Measurements from ENCODE around the gene PREX1. TPM values are rescaled to one million over a fixed set of nuclear protein-coding genes. Genes with fewer than 3 reads are reported as not detected.

PREX1 gene
- total and polyA plus RNA-seq, 8 donors = 1.5 to 13.2 (median 6.3) TPM

GRCh38 chr20:48668451-48668946, 159.3 kb downstream of the PREX1 start:
- intact Hi-C loops (cut with DNase I) = no loop called here
- no peaks in the 10 kb centered on the region for H3K27me3 ChIP-seq
- 81 to 82% methylated on average over 9 to 10 of the region's 10 CpGs for WGBS, 2 donors
- ATAC-seq (peak in 2 of 4 donors; percentile 35 to 72), FAIRE-seq (no peak), DNase-seq (no peak)
- no peak overlapping the region for H3K27ac ChIP-seq
- no peaks in the 10 kb centered on the region for H3K36me3 ChIP-seq
- no peak overlapping the region for H3K4me3 ChIP-seq
- no peaks in the 10 kb centered on the region for H3K4me1 ChIP-seq
- TF ChIP-seq CTCF (IDR thresholded peaks at IDR 0.05) = no peak
- H3K9me3 ChIP-seq = no peaks in the 10 kb centered on the region

GRCh38 chr20:48667889-48668413, 159.8 kb downstream of the PREX1 start:
- Histone ChIP-seq H3K9me3 (no peaks in the 10 kb centered on the region), H3K4me3 (no peak overlapping the region), H3K4me1 (no peaks in the 10 kb centered on the region), H3K36me3 (no peaks in the 10 kb centered on the region), H3K27ac (no peak overlapping the region), H3K27me3 (no peaks in the 10 kb centered on the region)
- DNase-seq (no peak), FAIRE-seq (no peak), ATAC-seq (peak in 1 of 4 donors; percentile 38)
- WGBS, 2 donors = 87 to 91% methylated on average over 15 of the region's 15 CpGs
- intact Hi-C loops (cut with DNase I) = no loop called here
- TF ChIP-seq CTCF (IDR thresholded peaks at IDR 0.05) = no peak

- intact Hi-C loops (cut with DNase I) = no loop called here
- FAIRE-seq (no peak), DNase-seq (no peak), ATAC-seq (no peak)
- H3K4me3 ChIP-seq = no peak overlapping the region
- no peak for TF ChIP-seq CTCF (IDR thresholded peaks at IDR 0.05)
- no peaks in the 10 kb centered on the region for H3K9me3 ChIP-seq
- 88 to 93% methylated on average over 6 of the region's 6 CpGs for WGBS, 2 donors
- H3K4me1 ChIP-seq = no peaks in the 10 kb centered on the region
- no peaks in the 10 kb centered on the region for H3K27me3 ChIP-seq
- no peaks in the 10 kb centered on the region for H3K36me3 ChIP-seq
- H3K27ac ChIP-seq = no peak overlapping the region
Measured at GRCh38 chr20:48667481-48667880, 160.3 kb downstream of the PREX1 start.

GRCh38 chr20:48665785-48666184, 162.0 kb downstream of the PREX1 start:
- no peaks in the 10 kb centered on the region for H3K27me3 ChIP-seq
- no peaks in the 10 kb centered on the region for H3K36me3 ChIP-seq
- WGBS, 2 donors = 90 to 93% methylated on average over 8 of the region's 8 CpGs
- H3K4me1 ChIP-seq = no peaks in the 10 kb centered on the region
- H3K9me3 ChIP-seq = no peaks in the 10 kb centered on the region
- H3K4me3 ChIP-seq = no peak overlapping the region
- ATAC-seq (no peak), FAIRE-seq (no peak), DNase-seq (no peak)
- H3K27ac ChIP-seq = no peak overlapping the region
- intact Hi-C loops (cut with DNase I) = no loop called here
- TF ChIP-seq CTCF (IDR thresholded peaks at IDR 0.05) = no peak

- Histone ChIP-seq H3K27me3 (no peaks in the 10 kb centered on the region), H3K27ac (no peak overlapping the region), H3K4me3 (no peak overlapping the region), H3K4me1 (no peaks in the 10 kb centered on the region), H3K36me3 (no peaks in the 10 kb centered on the region), H3K9me3 (no peaks in the 10 kb centered on the region)
- FAIRE-seq = no peak
- no peak for ATAC-seq
- 78 to 86% methylated on average over 6 of the region's 6 CpGs for WGBS, 2 donors
- intact Hi-C loops (cut with DNase I) = no loop called here
- DNase-seq = no peak
- no peak for TF ChIP-seq CTCF (IDR thresholded peaks at IDR 0.05)
Measured at GRCh38 chr20:48662711-48663110, 165.1 kb downstream of the PREX1 start.
